HG02588 (cell line): Measurements from ENCODE around the gene HAGH.
A peak's percentile ranks its signal among the peaks of the same experiment; 100 is the strongest.
"Not testable (repeated sequence)": the region's sequence is repeated elsewhere in the genome, so short reads cannot be mapped to it uniquely, and the experiment has no call there.

Experiments used
- ATAC-seq: cut with Tn5 transposase; IDR thresholded peaks from one replicate; pipeline ENCODE4 v1.9.1; 2021; ENCODE audit warnings: mild to moderate bottlenecking, moderate library complexity; ENCODE audit not compliant: unreplicated experiment

The HAGH gene

DNA sequence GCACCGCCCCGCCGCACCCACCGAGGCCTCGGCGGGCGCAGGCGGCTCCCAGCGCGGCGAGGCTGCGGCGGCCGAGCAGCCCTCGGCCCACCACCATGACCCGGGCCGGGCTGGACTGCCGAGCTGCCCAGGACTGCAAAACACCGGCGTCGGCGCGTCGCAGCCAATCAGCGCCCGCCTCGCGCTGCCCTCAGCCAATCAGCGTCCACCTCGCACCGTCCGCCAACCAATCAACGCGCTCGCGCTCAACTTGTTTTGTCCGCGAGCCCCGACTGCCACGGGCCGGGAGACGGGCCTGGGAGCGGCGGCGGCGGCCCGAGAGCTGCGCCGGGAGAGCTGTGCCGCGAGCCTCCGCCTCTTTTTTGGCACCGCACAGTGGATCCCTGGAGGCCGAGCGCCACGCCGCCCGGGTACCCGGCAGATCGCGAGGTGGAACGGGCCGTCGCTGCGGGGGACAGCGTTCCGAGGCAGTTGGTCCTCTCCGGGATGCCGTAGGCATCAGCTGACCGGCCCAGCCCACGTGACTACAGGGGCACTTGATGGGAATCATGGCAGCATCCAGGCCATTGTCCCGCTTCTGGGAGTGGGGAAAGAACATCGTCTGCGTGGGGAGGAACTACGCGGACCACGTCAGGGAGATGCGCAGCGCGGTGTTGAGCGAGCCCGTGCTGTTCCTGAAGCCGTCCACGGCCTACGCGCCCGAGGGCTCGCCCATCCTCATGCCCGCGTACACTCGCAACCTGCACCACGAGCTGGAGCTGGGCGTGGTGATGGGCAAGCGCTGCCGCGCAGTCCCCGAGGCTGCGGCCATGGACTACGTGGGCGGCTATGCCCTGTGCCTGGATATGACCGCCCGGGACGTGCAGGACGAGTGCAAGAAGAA lies at the start of gene HAGH, which contains the start of gene FAHD1:
HAGH (minus strand) TSS at position 135 of the 883 bp plus-strand sequence; CDS start at position 97, 38 bp downstream.
FAHD1 (plus strand) TSS at position 516 of the 883 bp plus-strand sequence; CDS start at position 549, 33 bp downstream.
- ATAC-seq: peak; percentile 85

- ATAC-seq: not testable (repeated sequence)
Measured at GRCh38 chr16:1876066-1876465, 49.4 kb upstream of the HAGH start.

GRCh38 chr16:1874854-1875253 lies 48.2 kb upstream of the HAGH start:
- ATAC-seq: no peak

DNA sequence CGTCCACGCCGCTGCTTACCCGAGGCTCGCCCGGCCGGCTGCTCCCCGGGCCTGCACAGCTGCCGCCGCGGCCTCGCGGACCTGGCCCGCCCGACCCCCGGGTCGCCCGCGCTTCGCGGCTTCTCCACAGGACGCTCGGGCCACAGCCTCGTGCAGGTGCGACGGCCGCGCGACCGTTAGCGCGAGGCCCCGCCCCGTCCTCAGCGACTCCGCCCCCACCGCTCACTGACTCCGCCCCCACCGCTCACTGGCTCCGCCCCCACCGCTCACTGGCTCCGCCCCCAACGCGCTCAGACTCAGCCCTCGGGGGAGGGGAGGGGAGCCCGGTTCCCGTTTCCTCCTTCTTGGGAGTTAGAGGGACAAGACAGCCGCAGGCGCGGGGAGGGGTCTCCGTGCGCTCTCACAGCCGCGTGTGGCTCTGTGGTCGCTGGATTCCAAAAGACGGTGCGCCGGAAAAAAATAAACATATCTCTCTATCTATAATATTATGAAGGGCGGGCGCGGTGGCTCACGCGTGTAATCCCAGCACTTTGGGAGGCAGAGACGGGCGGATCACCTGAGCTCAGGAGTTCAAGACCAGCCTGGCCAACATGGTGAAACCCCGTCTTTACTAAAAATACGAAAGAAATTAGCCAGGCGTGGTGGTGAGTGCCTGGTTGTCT lies 45.5 kb upstream of the HAGH start, which contains the start of gene MEIOB:
MEIOB (minus strand) TSS at position 191 of the 662 bp plus-strand sequence. CDS start 3,989 bp downstream, outside the sequence.
- no peak for ATAC-seq

DNA sequence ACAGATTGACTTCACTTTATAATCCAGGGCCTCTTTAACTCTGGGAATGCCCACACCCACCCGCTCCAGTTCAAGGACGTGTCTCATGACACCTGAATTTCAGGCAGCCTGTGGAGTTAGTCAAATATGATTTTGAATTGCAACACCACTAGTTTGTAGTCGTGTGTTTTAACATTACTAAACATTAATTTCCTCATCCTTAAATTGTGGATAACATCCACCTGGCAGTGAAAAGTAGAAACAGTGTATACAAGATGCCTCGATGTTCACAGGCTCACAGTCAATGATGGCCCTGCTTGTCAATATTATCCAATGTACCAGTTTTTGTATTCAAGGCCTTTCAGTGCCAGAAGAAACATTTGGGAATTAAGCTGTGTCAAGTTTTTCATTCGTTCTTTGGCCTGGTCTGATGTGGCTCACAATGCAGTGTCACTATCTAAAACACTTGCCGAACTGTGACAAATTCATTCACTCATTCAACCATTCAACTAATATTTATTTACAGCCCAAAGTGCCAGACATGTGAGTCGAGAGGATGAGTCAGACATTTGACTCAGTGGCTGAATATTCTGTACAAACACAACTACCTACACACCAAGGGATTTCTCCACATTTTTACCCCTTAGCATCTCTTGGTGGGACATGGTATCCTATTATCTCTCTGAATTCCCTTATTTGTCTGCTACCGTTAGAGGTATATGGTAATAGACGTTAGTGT lies 43.9 kb upstream of the HAGH start:
- no peak for ATAC-seq

- ATAC-seq: no peak
Measured at GRCh38 chr16:1865902-1866690, 39.5 kb upstream of the HAGH start.

- ATAC-seq: no peak
Measured at GRCh38 chr16:1863681-1864460, 37.2 kb upstream of the HAGH start.

- ATAC-seq: no peak
Measured at GRCh38 chr16:1862394-1862793, 35.8 kb upstream of the HAGH start.

- ATAC-seq: no peak
Measured at GRCh38 chr16:1861730-1862129, 35.1 kb upstream of the HAGH start.

DNA sequence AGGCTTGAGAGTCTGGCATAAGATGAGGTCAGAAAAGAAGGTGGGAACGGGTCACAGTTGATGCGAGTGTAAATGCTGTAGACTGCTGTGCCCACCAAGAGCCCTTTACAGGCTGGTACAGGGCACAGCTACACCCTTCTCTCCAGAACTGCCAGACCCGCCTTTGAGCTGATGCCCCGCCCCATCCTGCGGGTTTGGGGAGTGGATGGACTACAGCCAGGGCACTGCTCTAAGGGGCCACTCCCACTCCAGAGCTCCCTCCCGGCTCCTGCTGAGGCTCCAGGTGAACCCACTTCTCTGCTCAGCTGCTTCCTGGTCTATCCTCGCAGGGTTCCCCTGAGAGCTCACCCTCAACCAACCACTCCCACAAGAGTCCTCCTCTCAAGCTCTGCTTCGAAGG lies 33.0 kb upstream of the HAGH start:
- no peak for ATAC-seq

DNA sequence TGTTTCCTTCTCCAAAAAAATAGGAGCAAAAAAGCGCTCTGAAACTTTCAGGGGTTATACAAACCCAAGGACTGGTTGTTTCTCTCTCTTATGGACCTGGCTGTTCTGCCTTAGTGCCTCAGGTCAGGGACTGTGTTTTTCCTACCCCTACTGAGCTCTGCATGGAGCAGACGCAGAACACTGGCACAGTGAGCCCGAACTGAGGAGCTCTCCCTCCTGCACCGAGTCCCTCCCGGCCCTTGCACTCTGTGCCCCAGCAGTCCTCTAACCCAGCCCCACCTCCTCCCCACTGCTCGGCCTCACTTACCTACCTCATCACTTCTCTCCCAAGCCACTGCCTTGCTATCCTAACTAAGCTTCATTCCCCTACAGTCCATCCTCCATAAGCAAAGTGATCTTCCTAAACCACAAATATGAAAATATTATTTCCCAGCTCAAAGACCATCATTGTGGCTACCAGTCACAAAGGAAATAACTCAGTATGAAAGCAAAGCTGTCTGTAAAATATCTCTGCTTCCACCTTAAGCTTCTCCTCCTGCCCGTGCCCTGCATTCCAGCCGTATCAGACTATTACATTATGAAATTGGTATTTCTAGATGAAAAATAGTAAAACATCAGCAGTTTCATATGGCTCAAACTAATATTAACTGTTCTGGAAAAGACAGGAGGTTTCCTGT lies 31.7 kb upstream of the HAGH start:
- ATAC-seq: no peak

DNA sequence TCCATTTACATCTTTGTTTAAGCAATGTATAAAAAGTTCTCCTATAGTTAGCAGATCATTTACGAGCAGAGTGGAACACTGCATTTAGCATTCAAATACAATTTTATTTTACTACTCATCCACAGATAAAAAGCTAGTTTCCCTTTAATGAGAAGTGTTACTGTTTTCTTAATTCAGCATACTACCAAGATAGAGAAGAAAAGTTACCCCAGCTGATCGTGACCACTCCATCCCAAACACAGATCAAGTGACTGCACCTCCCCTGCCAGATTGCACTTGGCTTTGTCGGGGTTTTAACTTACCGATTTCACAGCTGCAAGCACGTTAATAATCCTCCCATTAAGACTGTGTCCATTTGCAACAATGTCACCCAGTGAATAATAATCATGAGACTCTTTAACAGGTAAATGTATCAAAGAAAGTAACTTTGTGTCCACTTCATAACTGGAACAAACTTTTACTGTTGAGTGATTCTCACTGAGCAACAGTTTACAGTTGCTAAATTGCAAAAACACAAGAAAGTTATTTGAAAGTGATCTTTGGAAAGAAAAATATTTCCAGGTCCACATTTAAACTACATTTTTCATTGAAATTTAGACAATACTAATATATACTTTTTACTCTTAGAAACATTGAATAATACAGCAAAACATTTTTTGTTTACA lies 30.9 kb upstream of the HAGH start:
- no peak for ATAC-seq

GRCh38 chr16:1851793-1852192 lies 25.2 kb upstream of the HAGH start:
- ATAC-seq: no peak

DNA sequence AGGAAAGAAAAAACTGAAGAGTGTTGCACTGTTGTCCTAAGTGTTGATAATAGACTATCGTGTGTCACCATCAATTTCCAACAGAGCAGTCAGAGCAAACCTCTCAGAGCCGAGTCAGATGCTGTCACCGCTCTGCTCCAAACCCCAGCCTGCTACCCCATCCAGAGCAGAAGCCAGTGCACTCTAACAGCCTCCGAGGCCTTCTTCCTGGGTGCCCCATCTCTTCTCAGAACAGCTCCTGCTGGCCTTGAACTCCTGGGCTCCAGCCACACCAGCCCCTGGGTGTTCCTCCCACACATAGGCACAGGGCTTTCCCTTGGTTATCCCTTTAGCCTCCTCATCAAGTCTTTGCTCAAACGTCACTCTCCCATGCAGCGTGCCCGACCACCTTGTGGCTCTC lies 24.4 kb upstream of the HAGH start:
- ATAC-seq: no peak

GRCh38 chr16:1846416-1846815 lies 19.8 kb upstream of the HAGH start:
- ATAC-seq: no peak

GRCh38 chr16:1845985-1846384 lies 19.4 kb upstream of the HAGH start:
- no peak for ATAC-seq

- no peak for ATAC-seq
Measured at GRCh38 chr16:1839554-1839953, 12.9 kb upstream of the HAGH start.

DNA sequence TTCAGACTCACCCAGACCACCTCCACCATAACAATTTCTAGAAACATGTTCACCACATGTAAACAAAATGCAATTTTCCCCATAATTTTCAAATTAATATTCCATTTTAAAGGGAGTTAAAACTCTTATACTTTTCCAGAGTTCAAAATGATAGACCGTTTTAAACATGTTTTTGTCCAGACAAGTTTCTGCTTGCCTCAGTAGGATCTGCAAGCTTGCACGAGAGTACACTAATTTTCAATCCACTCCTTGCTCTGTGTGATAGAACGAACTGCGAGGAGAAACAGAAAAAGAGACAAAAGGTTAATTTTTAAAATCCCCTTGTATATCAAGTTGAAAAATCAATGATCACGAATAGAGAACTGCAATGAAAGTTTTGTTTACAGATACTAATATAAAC lies 7.5 kb upstream of the HAGH start:
- ATAC-seq: no peak
